ENCODE results near the gene DENND1A.

DNA sequence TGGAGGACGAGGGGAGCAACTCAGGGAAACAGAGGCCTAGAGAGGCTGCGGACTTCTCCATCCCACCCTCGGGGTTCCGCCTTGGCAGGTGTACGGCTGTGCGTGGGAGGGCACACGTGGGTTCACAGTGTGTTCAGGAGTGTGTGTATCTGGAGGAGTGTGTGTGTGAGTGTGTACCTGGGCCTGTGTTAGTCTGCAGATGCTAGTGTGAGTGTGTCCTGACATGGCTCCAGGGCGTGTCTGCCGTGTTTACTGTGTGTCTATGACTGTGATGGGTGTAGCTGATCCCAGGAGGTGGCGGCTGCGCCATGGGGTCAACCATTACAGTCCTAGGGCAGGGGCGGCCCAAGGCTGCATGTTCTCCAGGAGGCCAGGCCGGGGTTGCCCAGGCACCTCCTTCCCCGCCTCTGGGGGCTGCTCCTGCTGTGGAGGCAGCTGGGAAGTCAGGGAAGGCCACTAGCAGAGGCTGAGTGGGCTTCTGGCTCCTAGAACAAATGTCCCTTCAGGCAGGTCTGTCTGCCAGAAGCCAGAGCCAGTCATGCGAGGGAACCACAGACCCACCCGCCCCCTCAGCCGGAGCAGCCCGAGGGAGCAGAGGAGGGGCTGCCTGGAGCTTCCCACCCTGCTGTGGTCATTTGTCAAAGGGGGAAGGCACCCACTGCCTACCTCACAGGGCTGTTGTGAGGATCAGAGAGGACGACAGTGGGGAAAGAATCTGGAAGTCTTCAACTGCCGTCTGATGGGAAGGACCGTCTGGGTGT lies 552.5 kb downstream of the DENND1A start:
- no peak for TF ChIP-seq POLR2AphosphoS5 (IDR thresholded peaks at IDR 0.05; ENCODE audit: low read depth, low read length)
- TF ChIP-seq FOXP2 (optimal IDR thresholded peaks at IDR 0.05; ENCODE audit: borderline replicate concordance, extremely low read depth, extremely low read length, insufficient read depth) = no peak
- TF ChIP-seq, protein P1, sequence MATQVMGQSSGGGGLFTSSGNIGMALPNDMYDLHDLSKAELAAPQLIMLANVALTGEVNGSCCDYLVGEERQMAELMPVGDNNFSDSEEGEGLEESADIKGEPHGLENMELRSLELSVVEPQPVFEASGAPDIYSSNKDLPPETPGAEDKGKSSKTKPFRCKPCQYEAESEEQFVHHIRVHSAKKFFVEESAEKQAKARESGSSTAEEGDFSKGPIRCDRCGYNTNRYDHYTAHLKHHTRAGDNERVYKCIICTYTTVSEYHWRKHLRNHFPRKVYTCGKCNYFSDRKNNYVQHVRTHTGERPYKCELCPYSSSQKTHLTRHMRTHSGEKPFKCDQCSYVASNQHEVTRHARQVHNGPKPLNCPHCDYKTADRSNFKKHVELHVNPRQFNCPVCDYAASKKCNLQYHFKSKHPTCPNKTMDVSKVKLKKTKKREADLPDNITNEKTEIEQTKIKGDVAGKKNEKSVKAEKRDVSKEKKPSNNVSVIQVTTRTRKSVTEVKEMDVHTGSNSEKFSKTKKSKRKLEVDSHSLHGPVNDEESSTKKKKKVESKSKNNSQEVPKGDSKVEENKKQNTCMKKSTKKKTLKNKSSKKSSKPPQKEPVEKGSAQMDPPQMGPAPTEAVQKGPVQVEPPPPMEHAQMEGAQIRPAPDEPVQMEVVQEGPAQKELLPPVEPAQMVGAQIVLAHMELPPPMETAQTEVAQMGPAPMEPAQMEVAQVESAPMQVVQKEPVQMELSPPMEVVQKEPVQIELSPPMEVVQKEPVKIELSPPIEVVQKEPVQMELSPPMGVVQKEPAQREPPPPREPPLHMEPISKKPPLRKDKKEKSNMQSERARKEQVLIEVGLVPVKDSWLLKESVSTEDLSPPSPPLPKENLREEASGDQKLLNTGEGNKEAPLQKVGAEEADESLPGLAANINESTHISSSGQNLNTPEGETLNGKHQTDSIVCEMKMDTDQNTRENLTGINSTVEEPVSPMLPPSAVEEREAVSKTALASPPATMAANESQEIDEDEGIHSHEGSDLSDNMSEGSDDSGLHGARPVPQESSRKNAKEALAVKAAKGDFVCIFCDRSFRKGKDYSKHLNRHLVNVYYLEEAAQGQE (IDR thresholded peaks at IDR 0.05; ENCODE audit: insufficient read depth in 1 of 2, low read depth in 2 of 2, low read length in 2 of 2) = no peak
- TF ChIP-seq TAF1 (IDR thresholded peaks at IDR 0.05; ENCODE audit: borderline replicate concordance, insufficient read depth, low read length) = no peak
- no peak for TF ChIP-seq SIN3A (IDR thresholded peaks at IDR 0.05; ENCODE audit: borderline replicate concordance, insufficient read depth, low read length)

Measured in PFSK-1 (cell line).